Fibroblast of skin of scalp (primary cell): ENCODE data around the gene TMSB10.

ENCODE experiments used
- DNase-seq: peaks from one replicate; pipeline ENCODE4 v3.0.0-alpha.2; 2013

The TMSB10 gene

DNA sequence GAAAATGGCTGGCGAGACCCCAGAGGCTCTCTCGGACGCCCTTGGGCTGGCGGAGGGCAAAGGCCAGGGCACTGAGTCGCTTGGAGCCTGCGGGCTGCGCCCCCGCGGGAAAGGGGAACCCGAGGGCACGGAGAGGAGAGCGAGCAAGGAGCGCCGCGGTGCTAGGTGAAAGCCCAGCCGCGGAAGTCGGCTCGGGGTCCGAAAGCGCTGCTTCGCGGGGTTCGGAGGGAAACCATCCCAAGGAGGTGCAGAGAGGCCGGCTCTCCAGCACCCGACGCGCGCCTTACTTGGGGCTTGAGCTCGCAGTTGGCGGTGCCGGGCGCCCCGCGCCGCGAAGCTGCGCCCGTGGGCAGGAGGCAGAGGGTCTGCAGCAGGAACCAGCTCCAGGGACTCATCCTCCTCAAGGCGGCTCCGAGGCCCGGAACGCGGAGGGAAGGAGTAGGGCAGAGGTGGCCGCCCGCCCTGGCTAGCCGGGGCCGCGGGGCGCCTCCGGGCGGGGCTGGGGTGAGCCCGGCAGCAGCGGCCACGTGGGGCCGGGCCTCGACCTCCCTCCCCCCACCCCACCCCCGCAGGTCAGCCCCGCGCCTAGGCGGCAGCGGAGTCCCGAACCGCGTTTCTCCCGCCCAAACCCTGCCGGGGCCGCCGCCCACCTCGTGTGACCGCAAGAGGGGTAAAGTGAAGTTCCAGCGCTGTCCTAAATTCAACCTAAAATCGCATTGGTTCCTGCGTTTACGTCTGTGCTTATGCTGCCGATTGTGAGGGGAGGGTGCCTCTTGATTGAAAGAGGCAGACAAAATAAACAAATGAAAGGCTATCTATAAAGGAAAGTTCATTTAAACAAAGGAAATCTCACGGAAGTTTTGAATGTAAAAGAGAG lies 24.6 kb upstream of the TMSB10 start, which contains the start of gene TRABD2A:
TRABD2A (minus strand) TSS at position 440 of the 877 bp plus-strand sequence; CDS start at position 395, 45 bp downstream.
- DNase-seq, result no peak

DNA sequence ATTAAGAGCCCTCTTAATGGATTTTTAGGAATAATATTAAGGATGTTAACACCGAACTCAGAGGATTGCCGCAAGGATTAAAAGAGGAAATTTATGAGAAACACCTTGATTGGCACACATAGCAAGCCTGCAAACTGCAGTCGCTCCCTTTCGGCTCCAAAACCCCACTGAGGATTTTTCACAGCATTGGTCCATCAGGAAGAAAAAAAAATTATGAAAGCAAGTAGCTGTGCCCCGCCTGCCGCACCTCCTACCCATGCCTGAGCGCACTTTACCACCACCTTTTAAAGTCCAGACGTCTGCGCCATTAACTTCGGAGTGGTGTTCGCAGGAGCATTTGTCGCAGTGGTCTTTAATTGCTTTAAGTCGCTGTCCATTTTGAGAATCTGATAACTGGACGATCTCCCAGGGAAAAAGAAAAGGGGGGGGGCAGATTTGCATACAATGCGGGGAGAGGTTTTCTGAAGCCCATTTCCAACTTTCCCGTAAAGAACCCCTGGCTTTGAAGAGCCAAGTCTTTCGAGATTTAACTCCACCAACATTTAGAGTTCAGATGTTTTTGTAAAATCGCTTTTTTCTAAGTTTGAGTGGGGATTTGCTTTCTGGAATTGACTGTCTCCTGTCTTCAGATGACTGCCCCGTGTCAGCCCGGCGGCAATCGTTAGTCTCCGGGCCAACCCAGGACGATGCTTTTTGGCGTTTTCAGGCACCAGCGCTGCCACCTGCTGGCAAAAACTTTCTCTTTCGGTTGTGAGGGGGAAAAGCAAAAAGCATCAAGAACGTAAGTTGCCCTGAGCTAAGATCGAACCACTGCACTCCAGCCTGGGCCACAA lies 23.7 kb upstream of the TMSB10 start:
- peak; percentile 82 for DNase-seq

DNA sequence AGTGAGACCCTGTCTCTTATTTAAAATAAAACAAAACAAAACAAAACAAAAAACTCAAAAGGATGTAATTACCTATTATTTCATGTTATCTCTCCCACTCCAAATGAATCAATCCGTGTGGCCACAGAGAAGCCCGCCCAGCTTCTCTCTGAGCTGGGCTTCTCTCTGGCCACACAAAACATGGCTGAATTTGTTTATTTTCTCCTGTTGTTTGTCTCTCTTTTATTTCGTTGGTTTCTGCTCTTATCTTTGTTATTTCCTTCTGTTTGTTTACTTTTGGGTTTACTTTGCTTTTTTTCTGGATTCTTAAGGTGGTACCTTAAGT lies 23.1 kb upstream of the TMSB10 start:
- no peak for DNase-seq

DNA sequence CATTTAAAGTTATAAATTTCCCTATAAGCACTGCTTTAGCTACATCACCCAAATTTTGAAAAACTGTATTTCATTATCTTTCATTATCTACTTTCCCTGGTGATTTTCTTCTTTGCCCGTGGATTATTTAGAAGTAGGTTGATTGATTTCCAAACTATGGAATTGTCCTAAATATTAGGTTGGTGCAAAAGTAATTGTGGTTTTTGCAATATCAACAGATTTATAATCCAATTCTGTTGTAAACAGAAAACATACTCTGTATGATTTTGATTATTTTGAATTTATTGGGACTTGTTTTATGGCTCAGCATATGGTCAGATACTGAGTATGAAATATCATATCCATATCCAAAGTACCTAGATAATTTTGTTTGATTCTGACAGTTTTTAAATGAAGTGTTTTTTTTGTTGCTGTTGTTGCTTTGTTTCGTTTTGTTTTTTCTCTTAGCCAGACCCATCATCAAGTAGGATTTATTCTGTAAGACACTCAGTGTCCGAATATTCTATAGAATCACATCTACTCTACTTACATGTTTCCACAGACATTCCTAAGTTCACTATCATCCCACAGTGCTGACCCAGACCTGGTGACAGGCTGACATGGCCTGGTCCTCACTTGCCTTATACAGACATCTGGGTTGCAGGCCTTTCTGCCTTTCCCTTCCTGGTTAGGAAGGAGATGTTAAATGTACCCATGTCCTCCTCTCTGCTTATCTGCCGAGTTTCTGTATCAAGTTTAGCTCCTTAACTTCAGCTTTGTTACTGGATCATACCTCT lies 22.5 kb upstream of the TMSB10 start:
- peak; percentile 56 for DNase-seq

DNA sequence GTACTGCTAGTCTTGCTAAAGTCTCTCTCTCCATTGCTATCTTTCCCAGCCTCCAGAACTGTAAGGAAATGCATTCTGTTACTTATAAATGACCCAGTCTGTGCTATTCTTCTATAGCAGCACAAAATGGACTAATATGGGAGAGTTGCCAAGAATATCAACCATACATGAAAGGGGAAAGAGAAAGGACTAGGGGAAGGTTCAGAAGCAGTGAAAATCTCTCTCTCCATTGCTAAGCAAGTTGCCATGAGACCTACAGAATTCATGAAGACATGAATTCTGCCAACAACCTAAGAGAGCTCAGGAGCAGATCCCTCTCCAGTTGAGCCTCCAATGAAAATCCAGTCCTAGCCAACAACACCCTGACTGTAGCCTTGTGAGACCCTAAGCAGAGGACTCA lies 21.0 kb upstream of the TMSB10 start:
- no peak for DNase-seq

DNA sequence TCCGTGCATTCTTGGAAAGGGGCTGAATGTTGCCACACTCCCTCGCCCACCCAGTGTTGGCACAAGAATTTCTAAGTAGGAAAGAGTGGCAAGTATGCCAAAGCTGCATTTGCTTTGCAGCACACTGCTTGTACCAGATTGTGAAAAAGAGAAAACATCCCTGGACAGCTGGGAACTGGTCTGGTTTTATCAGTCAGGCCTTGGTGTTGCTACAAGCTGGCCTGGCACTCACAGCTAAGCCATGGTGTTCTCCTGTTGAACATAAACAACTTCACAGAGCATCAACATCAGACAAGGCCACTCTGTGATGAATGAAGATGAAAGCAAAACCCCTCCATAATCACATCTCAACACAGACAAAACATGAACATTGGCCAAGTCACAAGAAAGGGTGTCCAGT lies 20.3 kb upstream of the TMSB10 start:
- no peak for DNase-seq

DNA sequence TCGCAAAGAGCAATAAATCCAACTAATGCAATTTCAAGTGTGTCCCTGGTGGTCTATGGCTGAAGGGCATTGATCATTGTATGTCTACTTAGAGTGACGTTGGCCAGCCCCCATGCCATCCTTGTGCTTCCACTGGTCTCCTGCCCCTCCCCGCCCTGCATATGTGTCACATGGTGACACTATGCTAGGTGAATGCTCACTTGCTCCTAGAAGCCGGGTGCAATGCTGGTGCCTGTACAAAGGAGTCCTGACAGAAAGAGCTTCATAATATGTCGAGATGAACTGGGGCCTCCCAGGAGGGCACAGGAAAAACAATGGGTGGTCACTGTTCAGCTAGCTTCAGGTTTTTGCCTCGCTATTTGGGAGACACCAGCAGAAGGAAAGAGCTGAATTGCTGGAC lies 18.7 kb upstream of the TMSB10 start:
- DNase-seq, result no peak

DNA sequence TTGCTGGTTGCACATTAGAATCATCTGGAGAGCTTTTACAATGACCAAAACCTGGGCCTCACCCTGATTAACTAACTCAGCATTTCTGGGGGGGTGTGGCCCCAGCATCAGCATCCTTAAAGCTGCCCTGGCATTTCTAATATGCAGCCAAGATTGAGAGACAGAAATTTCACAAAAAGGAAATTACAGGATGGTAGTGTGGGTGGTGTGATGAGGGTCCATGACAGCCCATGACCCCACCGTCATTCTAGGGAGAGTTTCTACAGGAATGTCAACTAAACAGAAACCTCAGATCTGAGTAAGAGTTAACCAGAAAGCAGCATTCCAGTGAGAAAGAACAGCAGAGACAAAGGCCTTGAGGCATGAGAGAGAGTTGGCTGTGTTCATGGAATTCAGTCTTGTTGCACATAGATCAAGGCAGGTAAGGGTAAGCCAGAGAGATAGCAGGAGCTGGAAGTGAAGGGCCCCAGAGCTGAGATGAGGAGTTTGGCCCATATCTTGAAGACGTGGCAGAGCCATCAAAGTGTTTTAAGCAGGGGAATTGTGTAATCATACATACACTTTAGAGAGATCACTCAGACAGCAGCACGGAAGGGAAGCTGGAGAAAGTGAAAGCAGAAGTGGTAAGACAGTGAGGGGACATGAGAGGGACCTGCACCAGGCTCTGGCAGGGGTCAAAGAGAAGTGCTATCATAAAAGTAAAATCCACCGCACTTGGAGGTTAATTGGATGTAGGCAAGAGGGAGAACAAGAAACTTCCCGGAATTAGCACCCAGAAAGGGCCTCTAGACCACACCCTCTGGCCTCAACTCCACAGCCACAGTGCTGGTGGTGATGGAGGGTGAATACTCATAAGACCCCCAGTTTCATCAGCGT lies 16.8 kb upstream of the TMSB10 start:
- DNase-seq, result peak; percentile 59

DNA sequence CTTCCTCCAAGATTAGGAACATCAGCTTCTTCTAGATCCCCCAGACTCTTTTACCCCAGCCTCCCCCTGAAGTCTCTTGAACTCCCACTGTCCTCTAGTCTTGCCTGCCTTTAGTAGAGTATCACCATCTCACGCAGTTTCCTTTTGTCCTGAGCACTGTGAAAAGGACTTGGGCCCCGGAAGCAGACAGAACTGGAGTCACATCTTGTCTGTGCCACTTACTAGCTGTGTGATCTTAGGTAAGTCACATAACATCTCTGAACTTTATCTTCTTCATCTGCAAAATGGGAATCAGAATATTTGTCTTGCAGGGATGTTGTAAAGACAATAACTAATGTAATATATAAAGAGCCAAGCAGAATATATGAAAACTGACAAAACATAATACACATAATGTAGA lies 16.1 kb upstream of the TMSB10 start:
- DNase-seq, result no peak

DNA sequence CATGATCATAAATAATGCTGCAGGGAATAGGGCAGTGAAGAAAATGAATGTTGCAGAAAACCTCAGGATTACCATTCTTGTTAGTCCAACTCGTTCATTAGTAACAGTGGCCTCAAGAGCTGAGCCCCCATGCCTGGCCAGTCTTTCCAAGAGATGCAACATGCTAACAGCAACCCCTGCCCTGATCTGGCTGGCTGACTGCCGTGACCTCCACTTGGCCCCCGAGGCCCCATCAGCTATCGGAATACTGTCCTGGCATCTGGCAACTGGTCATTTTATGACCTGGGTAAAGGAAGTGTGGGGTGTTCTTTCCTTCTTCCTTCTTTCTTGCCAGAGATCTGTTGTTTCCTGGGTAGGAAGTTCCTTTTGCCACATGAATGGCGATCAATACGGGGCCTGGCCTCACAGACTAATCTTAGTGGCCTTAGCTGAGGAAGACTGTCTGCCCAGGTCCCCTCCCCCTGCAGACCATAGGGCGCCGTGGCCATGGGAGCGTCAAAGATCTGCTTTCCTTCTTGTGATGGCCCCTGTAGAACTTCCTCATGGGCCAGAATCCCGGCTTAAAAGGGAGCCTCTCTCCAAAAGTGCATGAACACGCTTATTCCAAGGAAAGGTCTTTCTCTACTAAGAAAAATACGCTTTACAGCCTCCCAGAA lies 14.0 kb upstream of the TMSB10 start:
- no peak for DNase-seq

DNA sequence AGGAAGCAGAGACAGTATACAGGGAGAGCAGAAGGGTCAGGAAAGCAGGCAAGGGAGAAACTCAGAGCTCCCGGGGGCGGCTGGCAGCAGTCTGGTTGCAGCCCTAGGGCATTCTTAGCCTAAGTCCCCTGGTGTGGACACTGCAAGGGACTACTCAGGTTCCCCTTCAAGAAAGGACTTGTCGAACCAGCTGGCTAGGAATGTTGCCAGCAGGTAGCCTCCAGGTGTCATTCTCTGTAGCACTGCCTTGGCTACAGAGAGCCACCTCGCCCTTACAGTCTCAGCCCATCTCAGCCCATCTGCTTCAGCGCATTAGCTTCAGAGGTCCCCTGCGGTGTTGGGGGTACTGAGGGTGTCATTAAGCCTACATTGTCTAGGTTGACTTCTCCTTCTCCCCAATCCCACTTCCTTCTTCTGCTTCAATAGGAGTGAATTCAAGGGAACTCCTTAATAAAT lies 11.3 kb upstream of the TMSB10 start:
- no peak for DNase-seq

DNA sequence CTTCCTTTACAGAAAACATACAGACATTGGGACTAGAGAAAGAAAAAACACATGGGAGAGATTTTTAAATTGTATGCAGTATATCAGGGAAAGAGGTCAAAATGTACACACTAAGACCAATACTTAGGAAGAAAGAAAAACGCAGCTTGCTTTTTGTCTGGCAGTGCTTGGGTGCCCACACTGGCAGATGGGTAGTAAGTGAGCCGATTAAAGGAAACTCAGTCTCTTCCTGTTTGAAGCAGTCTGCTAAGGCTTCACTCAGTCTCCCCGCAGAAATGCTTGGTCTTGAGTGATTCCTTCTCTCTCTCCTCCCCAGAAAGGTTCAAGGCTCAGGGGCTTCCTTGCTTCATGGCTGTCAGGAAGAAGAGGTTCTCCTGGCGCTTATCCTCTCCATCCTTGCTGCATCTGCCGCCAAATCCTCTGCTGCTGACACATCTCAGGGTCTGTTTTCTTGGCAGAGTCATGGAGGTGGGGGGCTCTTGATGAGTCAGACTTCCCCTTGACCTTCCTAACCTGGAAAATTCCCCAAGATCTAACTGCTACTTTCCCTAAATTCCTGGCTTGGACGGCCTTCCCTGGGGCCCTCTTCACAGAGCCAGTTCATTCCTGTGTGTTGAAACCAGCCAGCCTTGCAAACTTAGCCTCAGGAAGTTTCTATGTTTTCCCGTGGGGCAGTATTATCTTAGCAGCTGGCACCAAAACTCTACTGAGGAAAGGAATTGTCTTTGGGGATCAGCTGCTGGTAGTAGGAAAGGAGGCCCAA lies 10.5 kb upstream of the TMSB10 start:
- DNase-seq, result peak; percentile 72

DNA sequence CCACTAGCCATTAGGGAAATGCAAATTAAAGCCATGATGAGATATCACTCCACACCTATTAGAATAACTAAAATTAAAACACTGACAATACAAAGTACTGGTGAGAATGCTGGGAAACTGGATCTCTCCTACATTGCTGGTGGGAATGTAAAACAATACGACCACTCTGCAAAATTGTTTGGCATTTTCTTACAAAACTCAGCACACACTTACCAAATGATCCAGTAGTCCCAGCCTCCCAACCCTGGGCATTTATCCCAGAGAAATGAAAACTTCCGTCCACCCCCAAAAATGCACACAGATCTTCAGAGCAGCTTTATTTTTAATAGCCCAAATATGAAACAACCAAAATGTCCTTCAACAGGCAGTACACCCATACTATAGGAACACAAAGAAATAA lies 8.9 kb upstream of the TMSB10 start:
- peak; percentile 29 for DNase-seq

DNA sequence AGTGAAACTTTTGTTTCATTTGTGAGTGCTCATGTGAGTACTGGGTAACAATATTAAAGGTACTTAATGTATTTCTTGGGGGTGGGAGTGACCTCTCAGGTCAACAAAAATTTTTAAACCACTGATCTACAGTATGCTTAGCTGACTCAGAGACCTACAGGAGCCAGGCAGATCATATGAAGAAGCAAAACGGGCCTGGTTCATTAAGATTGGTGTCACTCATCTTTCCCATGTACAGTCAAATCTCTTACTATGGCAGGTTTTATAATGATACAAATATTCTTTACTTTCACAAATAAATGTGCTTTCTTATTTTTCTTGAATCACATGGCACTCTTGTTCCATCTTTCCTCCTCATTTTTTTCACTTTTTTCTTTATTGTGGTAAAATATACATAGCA lies 7.7 kb upstream of the TMSB10 start:
- DNase-seq, result peak; percentile 29

DNA sequence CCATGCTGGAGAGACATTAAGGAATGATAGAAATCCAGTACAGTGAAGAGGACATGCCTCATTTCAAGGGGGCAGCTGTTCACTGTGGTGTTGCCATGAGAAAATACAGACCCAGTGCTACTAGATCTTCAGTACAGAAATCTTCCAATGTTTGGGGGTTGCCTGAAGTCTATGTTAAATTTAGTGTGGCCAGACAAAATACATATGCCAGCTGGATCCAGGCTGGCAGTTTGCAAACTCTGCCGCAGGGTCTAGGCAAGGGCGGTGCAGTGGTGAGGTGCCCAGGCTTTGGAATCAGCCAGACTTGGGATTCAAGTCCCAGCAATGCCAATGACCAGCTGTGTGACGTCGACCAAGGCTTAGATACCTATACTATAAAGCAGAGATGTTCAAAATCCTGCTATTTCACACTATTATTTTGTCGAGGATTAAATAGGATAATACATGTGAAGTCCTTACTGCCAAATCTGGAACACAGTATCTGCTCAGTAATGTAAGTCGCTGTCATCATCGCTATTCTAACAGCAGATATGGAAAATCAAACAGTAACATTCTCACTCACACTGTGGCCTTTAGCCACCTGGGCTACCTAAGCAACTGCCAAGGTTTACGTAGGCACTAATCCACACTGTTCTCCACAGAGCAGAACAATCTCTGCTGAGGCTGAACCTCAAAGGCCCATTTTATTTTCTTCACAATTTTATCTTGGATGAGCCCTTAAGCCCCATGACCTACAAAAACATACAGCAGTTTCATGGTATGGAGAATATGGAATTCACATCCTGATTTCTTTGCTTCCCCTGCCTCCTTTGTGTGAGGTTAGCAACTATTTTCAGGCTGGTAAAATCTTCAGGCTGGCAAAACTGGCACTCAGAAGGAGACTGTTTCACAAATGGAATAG lies 5.9 kb upstream of the TMSB10 start:
- no peak for DNase-seq

DNA sequence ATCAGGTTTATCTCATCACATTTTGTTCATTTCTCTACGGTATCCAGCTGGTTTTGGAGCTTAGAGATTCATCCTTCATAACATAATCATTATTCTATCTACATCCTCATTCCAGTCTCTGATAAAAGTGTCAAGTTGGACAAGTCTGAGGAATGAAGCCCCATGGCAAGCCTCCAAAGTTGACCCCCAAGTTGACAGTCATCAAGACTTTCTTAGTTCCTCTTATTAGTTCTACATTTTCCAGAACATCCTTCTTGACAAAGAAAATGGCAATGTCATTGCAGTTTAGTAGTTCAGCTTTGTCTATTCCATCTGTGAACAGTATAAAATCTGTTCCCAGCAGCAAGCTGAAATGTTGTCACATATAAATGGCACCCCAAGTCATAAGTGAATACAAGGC lies 4.5 kb upstream of the TMSB10 start:
- no peak for DNase-seq

DNA sequence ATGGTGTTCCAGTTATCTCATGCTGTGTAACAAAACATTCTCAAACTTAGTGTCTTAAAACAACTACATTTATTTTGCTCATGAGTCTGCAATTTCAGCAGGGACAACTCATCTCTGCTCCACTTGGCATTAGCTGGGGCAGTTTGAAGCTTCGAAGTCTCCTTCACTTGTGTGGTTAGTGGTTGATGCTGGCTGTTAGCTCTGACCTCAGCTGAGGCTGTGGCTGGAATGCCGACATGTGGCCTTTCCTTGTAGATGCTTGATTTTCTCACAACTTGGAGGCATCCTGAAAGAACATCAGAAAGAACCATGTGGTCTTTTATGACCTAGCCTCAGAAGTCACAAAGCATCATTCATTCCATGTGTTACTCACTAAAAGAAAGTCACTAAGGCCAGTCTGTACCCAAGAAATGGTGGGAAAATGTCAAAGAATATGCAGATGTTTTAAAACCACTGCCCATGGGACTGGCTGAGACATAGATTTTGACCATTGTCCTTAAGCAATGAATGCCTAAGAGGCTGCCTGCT lies 3.8 kb upstream of the TMSB10 start:
- DNase-seq, result peak; percentile 80

DNA sequence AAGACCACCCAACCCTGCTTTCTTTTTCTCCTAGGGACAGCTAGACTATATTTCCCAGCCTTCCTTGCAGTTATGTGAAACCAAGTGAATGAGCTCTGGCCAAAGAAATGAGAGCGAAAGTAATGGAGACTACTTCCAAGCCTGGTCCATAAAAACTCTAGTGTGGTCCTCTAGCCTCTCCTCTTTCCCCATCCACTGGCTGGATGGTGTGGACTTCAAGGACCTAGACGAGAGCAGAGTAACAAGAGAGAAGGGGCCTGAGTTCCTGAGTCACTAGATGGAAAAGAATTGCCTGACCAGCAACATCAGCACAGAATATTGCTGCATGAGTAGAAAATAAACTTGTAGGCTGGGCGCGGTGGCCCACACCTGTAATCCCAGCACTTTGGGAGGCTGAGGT lies 2.9 kb upstream of the TMSB10 start:
- DNase-seq, result no peak

DNA sequence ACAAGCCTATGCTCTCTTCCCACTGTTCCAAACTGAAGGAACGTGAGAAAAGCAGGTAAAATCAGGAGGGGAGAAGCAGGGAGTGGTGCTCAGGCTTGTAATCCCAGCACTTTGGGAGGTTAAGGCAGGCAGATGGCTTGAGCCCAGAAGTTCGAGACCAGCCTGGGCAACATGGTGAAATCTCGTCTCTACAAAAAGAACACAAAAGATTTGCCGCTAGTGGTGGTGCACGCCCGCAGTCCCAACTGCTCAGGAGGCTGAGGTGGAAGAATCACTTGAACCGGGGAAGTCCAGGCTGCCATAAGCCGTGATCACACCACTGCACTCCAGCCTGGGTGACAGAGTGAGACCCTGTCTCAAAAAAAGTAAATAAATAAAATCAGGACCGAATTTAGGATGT lies 1.3 kb upstream of the TMSB10 start:
- no peak for DNase-seq
